HCT116 (cell line): ENCODE data around the gene IGSF3. TPM values are rescaled to one million over a fixed set of nuclear protein-coding genes. Genes with fewer than 3 reads are reported as not detected.
A peak's percentile ranks its signal among the peaks of the same experiment; 100 is the strongest.

Experiments
- ATAC-seq: fragments of 200-7000 bp; cut with Tn5 transposase; 2 replicates; pipeline ENCODE4 v1.9.1; 2020; ENCODE audit warnings: mild to moderate bottlenecking, moderate library complexity
- BruUV-seq: library from RNA; stranded (reverse); fragments of 400-500 nt; replicated peaks from 2 replicates; lab custom pipeline; 2021; lab: Mats Ljungman, UMichigan
- CTCF ChIA-PET: fragments of 300-600 bp; sonication (Branson Sonifier 250); formaldehyde crosslinking; loops from one replicate; lab custom pipeline; 2021; ENCODE audit warnings: antibody characterized with exemption; lab: Charles Lee
- POLR2A ChIA-PET: fragments of 300-600, 350-600 bp; sonication (Branson Sonifier 250); formaldehyde crosslinking; loops from one replicate; lab custom pipeline; 2021; ENCODE audit warnings: antibody characterized with exemption; lab: Charles Lee
- RAD21 ChIA-PET, 2 experiments: fragments of 300-600 bp; sonication (Branson Sonifier 250); formaldehyde crosslinking; loops; one replicate each; lab custom pipeline; 2023; ENCODE audit warnings: low total read pairs in 2 of 2; ENCODE audit not compliant: uncharacterized antibody in 2 of 2, unreplicated experiment in 2 of 2, low non-redundant PET in 1 of 2; lab: Charles Lee
- DNase-seq: peaks from one replicate; pipeline ENCODE4 v3.0.0-alpha.2; 2010; ENCODE audit warnings: low read depth, low spot score
- H2AFZ ChIP-seq: fragments of 200-600 bp; shearing (Covaris generic), sonication (generic); 2 replicates; pipeline ENCODE4 v1.6.1; 2017; ENCODE audit warnings: low read depth, mixed run types, mixed read lengths, antibody characterized with exemption, low read length; ENCODE audit not compliant: poor library complexity, severe bottlenecking
- H3K27ac ChIP-seq: 2 replicates; pipeline ENCODE4 v1.5.1; 2012; ENCODE audit warnings: low read depth, low read length
- H3K27me3 ChIP-seq: fragments of 200-600 bp; sonication (generic); 2 replicates; pipeline ENCODE4 v1.6.1; 2016; ENCODE audit warnings: mixed run types, low read length, mixed read lengths; ENCODE audit not compliant: insufficient read depth
- H3K36me3 ChIP-seq, 2 experiments: fragments of 200-500 bp in 1 of 2; fragments of 200-600 bp in 1 of 2; sonication (Bioruptor generic) in 1 of 2; sonication (generic) in 1 of 2; 2 replicates each; pipeline versions ENCODE4 v1.5.1 to v1.6.1; 2014 to 2016; ENCODE audit warnings: low read length in 2 of 2, inconsistent platforms in 1 of 2, mixed read lengths in 1 of 2, mixed run types in 1 of 2; ENCODE audit not compliant: insufficient read depth in 2 of 2, control insufficient read depth in 1 of 2
- H3K4me1 ChIP-seq, 2 experiments: fragments of 200-600 bp in 1 of 2; sonication (generic) in 1 of 2; 2 replicates each; pipeline versions ENCODE4 v1.5.1 to v1.6.1; 2012 to 2017; ENCODE audit warnings: low read length in 2 of 2, inconsistent platforms in 1 of 2, mild to moderate bottlenecking in 1 of 2, mixed read lengths in 1 of 2, mixed run types in 1 of 2, moderate library complexity in 1 of 2; ENCODE audit not compliant: insufficient read depth in 2 of 2, control insufficient read depth in 1 of 2
- H3K4me2 ChIP-seq: fragments of 200-600 bp; sonication (generic); 2 replicates; pipeline ENCODE4 v1.6.1; 2017; ENCODE audit warnings: mixed run types, low read length, mixed read lengths
- H3K4me3 ChIP-seq, 2 experiments: fragments of 200-600 bp in 1 of 2; sonication (generic) in 1 of 2; replicated peaks in 1 of 2; 2 replicates each; pipeline ENCODE4 v1.5.1; 2011 to 2016; ENCODE audit warnings: low read length in 2 of 2, control low read depth in 1 of 2, low read depth in 1 of 2, mild to moderate bottlenecking in 1 of 2, mixed read lengths in 1 of 2, mixed run types in 1 of 2
- H3K79me2 ChIP-seq: fragments of 200-600 bp; sonication (generic); 2 replicates; pipeline ENCODE4 v1.6.1; 2017; ENCODE audit warnings: mild to moderate bottlenecking, mixed run types, low read length, moderate library complexity, mixed read lengths; ENCODE audit not compliant: insufficient read depth
- H3K9ac ChIP-seq: fragments of 200-600 bp; sonication (generic); 2 replicates; pipeline ENCODE4 v1.6.1; 2016; ENCODE audit warnings: low read length, mixed read lengths
- H3K9me2 ChIP-seq: fragments of 200-600 bp; sonication (generic), shearing (Covaris generic); 2 replicates; pipeline ENCODE4 v1.6.1; 2017; ENCODE audit warnings: mixed run types, mild to moderate bottlenecking, moderate library complexity; ENCODE audit not compliant: insufficient read depth
- H3K9me3 ChIP-seq, 2 experiments: fragments of 200-500 bp in 1 of 2; fragments of 200-600 bp in 1 of 2; sonication (Bioruptor generic) in 1 of 2; sonication (generic) in 1 of 2; 2 replicates each; pipeline ENCODE4 v1.6.1; 2014 to 2017; ENCODE audit warnings: low read length in 2 of 2, mixed read lengths in 2 of 2, inconsistent platforms in 1 of 2, low read depth in 1 of 2, mild to moderate bottlenecking in 1 of 2, mixed run types in 1 of 2, moderate library complexity in 1 of 2; ENCODE audit not compliant: control insufficient read depth in 1 of 2, insufficient read depth in 1 of 2
- H4K20me1 ChIP-seq: fragments of 200-600 bp; sonication (generic), shearing (Covaris generic); 2 replicates; pipeline ENCODE4 v1.6.1; 2017; ENCODE audit warnings: mixed run types, mild to moderate bottlenecking, moderate library complexity; ENCODE audit not compliant: insufficient read depth
- CBX3 ChIP-seq: IDR thresholded peaks from 2 replicates; pipeline ENCODE4 v1.6.1; 2012; ENCODE audit warnings: low read depth
- EGR1 ChIP-seq: IDR thresholded peaks from 2 replicates; pipeline ENCODE4 v1.6.1; 2012; ENCODE audit warnings: low read depth
- EZH2 ChIP-seq: fragments of 200-600 bp; sonication (generic); IDR thresholded peaks from 2 replicates; pipeline ENCODE4 v1.6.1; 2017; ENCODE audit warnings: antibody characterized with exemption, mixed run types
- FOSL1 ChIP-seq: IDR thresholded peaks from 2 replicates; pipeline ENCODE4 v1.6.1; 2012; ENCODE audit warnings: low read depth
- MAX ChIP-seq: IDR thresholded peaks from 2 replicates; pipeline ENCODE4 v1.6.1; 2012
- POLR2AphosphoS5 ChIP-seq: IDR thresholded peaks from 2 replicates; pipeline ENCODE4 v1.6.1; 2011; ENCODE audit warnings: mild to moderate bottlenecking, low read depth, low read length, moderate library complexity
- RAD21 ChIP-seq: IDR thresholded peaks from 2 replicates; pipeline ENCODE4 v1.6.1; 2012; ENCODE audit warnings: low read depth, mild to moderate bottlenecking
- SRF ChIP-seq: IDR thresholded peaks from 2 replicates; pipeline ENCODE4 v1.6.1; 2012; ENCODE audit warnings: low read depth
- TCF7L2 ChIP-seq: IDR thresholded peaks from 2 replicates; pipeline ENCODE4 v1.7.0; 2011; ENCODE audit warnings: borderline replicate concordance, inconsistent platforms; ENCODE audit not compliant: insufficient read depth, insufficient read length; ENCODE audit errors: extremely low read depth
- ZFX ChIP-seq: fragments of 450-650 bp; IDR thresholded peaks from 2 replicates; pipeline ENCODE4 v1.6.1; 2017
- intact Hi-C: fragments of 100-400 bp; cut with micrococcal nuclease; formaldehyde crosslinking; loops from 2 replicates; pipeline ENCODE4 v1.10.0; 2022
- total RNA-seq: library from RNA; stranded (reverse); gene quantifications from one replicate; pipeline ENCODE4 v1.2.1, GENCODE V29; 2021; ENCODE audit not compliant: unreplicated experiment
- TF ChIP-seq, protein P1 (sequence below): IDR thresholded peaks from 2 replicates; pipeline ENCODE4 v1.6.1; 2012

IGSF3 gene
- total RNA-seq, 1 experiment from 2014 or later, result 18.6 TPM

GRCh38 chr1:116537040-116537831, 130.3 kb downstream of the IGSF3 start:
- H3K9ac ChIP-seq, result no peak overlapping the region
- peak overlapping the region; percentile 20; the same call in 1 of the 2 replicates for H3K4me2 ChIP-seq
- H3K4me3 ChIP-seq, result no peak overlapping the region
- H2AFZ ChIP-seq, result no peak overlapping the region
- no peaks in the 10 kb centered on the region for H3K9me2 ChIP-seq
- POLR2A ChIA-PET, result no interaction called here
- BruUV-seq, result no TSS peak
- H3K4me1 ChIP-seq, result peaks cover 4 to 24% of the 10 kb centered on the region in 2 experiments; a peak in 3 of 4 replicates
- no peaks in the 10 kb centered on the region for H4K20me1 ChIP-seq
- intact Hi-C loops, result no loop called here
- no peaks in the 10 kb centered on the region for H3K79me2 ChIP-seq
- peak; percentile 15 for DNase-seq
- H3K27me3 ChIP-seq, result no peaks in the 10 kb centered on the region
- TF ChIP-seq MAX (no peak), TCF7L2 (no peak), POLR2AphosphoS5 (no peak), FOSL1 (0 out of 2 replicates have a peak, but pooled peaks have one; percentile 3), CBX3 (peak; percentile 18; the same call in 1 of the 2 replicates), RAD21 (no peak)
- TF ChIP-seq, all 23 proteins: peak for 2
- ATAC-seq, result peak; percentile 78
- RAD21 ChIA-PET, result interaction anchor here in 1 of 2 experiments (0.7 kb wide), 1 partner anchor 341 kb away, joined by 3 read pairs; no protein-coding TSS in a partner anchor
- H3K27ac ChIP-seq, result no peak overlapping the region
- H3K9me3 ChIP-seq, result no peaks in the 10 kb centered on the region
- peaks cover 5 to 21% of the 10 kb centered on the region in 2 experiments; a peak in 3 of 4 replicates for H3K36me3 ChIP-seq
- CTCF ChIA-PET, result interaction anchor here (1.0 kb wide), 1 partner anchor 38 kb away, joined by 4 read pairs; no protein-coding TSS in a partner anchor

DNA sequence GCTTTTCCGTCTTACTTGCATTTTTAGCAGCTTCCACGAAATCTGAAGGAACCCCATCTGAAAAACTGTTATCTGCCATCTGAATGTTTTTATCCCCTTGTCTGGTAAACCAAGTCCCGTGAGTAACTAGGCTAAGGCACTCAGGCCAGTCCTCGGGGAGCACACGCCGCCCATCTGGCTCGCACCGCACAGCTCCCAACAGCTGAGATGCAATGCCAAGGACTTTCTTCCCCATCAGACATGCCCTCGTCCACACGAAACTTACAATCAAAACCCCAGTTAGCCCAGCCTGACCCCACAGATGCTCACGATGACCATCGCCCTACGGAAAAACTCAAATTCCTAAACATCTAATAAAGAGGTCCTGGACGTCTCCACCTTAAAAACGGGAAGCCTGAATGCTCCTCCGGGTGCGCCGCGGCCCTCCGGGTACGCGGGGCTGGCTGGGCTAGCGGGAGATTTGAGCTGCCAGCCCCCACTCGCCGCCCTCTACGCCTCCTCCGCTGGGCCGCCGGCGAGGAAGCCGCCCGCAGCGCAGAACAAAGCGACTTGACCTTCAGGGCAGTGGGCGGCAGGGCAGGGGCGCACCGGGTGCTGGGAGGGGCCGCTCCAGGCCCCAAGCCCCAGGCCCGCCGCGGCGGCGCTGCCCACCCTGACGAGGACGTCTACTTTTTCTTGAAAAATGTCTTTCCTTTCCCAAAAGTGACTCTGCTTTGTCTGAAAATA, 133.4 kb downstream of the IGSF3 start:
- no peaks in the 10 kb centered on the region for H4K20me1 ChIP-seq
- ATAC-seq, result no peak
- no peaks in the 10 kb centered on the region for H3K27me3 ChIP-seq
- DNase-seq, result no peak
- H3K9me3 ChIP-seq, result no peaks in the 10 kb centered on the region
- no TSS peak for BruUV-seq
- H2AFZ ChIP-seq, result no peak overlapping the region
- intact Hi-C loops, result no loop called here
- TF ChIP-seq SRF, result no peak
- TF ChIP-seq TCF7L2, result no peak
- TF ChIP-seq, protein P1, sequence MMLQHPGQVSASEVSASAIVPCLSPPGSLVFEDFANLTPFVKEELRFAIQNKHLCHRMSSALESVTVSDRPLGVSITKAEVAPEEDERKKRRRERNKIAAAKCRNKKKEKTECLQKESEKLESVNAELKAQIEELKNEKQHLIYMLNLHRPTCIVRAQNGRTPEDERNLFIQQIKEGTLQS, result no peak
- no peak for TF ChIP-seq EGR1
- TF ChIP-seq EZH2, result no peak
- no peak for TF ChIP-seq ZFX
- H3K4me2 ChIP-seq, result no peak overlapping the region
- H3K36me3 ChIP-seq, result peaks cover 0 to 13% of the 10 kb centered on the region in 2 experiments; a peak in 1 of 4 replicates
- CTCF ChIA-PET, result no interaction called here
- POLR2A ChIA-PET, result no interaction called here
- H3K4me3 ChIP-seq, result no peak overlapping the region
- peaks cover 4 to 21% of the 10 kb centered on the region in 2 experiments; a peak in 3 of 4 replicates for H3K4me1 ChIP-seq
- H3K9me2 ChIP-seq, result no peaks in the 10 kb centered on the region
- no peaks in the 10 kb centered on the region for H3K79me2 ChIP-seq
- H3K27ac ChIP-seq, result no peak overlapping the region
- H3K9ac ChIP-seq, result no peak overlapping the region
- RAD21 ChIA-PET, result no interaction called here
